ENCODE data around the gene EFNB2.

GRCh38 chr13:106503272-106503671 is 32.2 kb downstream of the EFNB2 start:
- TF ChIP-seq, protein P1, sequence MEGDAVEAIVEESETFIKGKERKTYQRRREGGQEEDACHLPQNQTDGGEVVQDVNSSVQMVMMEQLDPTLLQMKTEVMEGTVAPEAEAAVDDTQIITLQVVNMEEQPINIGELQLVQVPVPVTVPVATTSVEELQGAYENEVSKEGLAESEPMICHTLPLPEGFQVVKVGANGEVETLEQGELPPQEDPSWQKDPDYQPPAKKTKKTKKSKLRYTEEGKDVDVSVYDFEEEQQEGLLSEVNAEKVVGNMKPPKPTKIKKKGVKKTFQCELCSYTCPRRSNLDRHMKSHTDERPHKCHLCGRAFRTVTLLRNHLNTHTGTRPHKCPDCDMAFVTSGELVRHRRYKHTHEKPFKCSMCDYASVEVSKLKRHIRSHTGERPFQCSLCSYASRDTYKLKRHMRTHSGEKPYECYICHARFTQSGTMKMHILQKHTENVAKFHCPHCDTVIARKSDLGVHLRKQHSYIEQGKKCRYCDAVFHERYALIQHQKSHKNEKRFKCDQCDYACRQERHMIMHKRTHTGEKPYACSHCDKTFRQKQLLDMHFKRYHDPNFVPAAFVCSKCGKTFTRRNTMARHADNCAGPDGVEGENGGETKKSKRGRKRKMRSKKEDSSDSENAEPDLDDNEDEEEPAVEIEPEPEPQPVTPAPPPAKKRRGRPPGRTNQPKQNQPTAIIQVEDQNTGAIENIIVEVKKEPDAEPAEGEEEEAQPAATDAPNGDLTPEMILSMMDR (IDR thresholded peaks at IDR 0.05): no peak
- TF ChIP-seq POLR2AphosphoS5 (IDR thresholded peaks at IDR 0.05) (no peak), POLR2A (IDR thresholded peaks at IDR 0.05) (no peak), EP300 (IDR thresholded peaks at IDR 0.05; ENCODE audit: low read depth) (no peak)
